Bronchial epithelial cell (primary cell): ENCODE results near the gene DTNB. TPM values are rescaled to one million over a fixed set of nuclear protein-coding genes. Genes with fewer than 3 reads are reported as not detected.

Experiments
- DNase-seq: peaks from one replicate; pipeline ENCODE4 v3.0.0-alpha.2; 2010; ENCODE audit warnings: low read depth
- FAIRE-seq: peaks from 2 replicates; lab custom pipeline; 2011; peaks lifted over from hg19 to GRCh38; lab: Jason Lieb, UNC
- H3K27me3 ChIP-seq: 2 replicates; pipeline ENCODE4 v1.5.1; 2011; ENCODE audit warnings: low read length; ENCODE audit not compliant: control insufficient read depth, insufficient read depth
- H3K36me3 ChIP-seq: 2 replicates; pipeline ENCODE4 v1.5.1; 2011; ENCODE audit warnings: low read length; ENCODE audit not compliant: control insufficient read depth, insufficient read depth
- H3K4me3 ChIP-seq: 2 replicates; pipeline ENCODE4 v1.5.1; 2011; ENCODE audit warnings: mild to moderate bottlenecking, low read depth, low read length, control low read depth
- CTCF ChIP-seq: IDR thresholded peaks from 2 replicates; pipeline ENCODE4 v1.5.1; 2011; ENCODE audit warnings: mild to moderate bottlenecking, moderate library complexity, low read length, control low read depth, inconsistent platforms; ENCODE audit not compliant: insufficient read depth, severe bottlenecking
- total RNA-seq: library from RNA; depleted of rRNA; stranded (reverse); fragments of >200 nt; gene quantifications from 2 replicates; pipeline ENCODE4 v1.2.1, GENCODE V29; 2014

The DTNB gene
- total RNA-seq, 1 donor from 2014 or later = 8.4 TPM

- Histone ChIP-seq H3K27me3 (no peaks in the 10 kb centered on the region), H3K36me3 (no peaks in the 10 kb centered on the region), H3K4me3 (no peak overlapping the region)
- FAIRE-seq (peak; percentile 18), DNase-seq (no peak)
- no peak for TF ChIP-seq CTCF
Observed at GRCh38 chr2:25371253-25372241, 301.8 kb downstream of the DTNB start.

GRCh38 chr2:25369876-25370275, 303.5 kb downstream of the DTNB start:
- DNase-seq = no peak
- Histone ChIP-seq H3K27me3 (no peaks in the 10 kb centered on the region), H3K4me3 (no peak overlapping the region), H3K36me3 (no peaks in the 10 kb centered on the region)
- FAIRE-seq = no peak
- no peak for TF ChIP-seq CTCF

GRCh38 chr2:25369439-25369838, 303.9 kb downstream of the DTNB start:
- no peak overlapping the region for H3K4me3 ChIP-seq
- no peaks in the 10 kb centered on the region for H3K36me3 ChIP-seq
- TF ChIP-seq CTCF = no peak
- no peak for FAIRE-seq
- DNase-seq = no peak
- H3K27me3 ChIP-seq = no peaks in the 10 kb centered on the region

- TF ChIP-seq CTCF = no peak
- DNase-seq = no peak
- H3K36me3 ChIP-seq = no peaks in the 10 kb centered on the region
- no peak overlapping the region for H3K4me3 ChIP-seq
- no peak for FAIRE-seq
- H3K27me3 ChIP-seq = no peaks in the 10 kb centered on the region
Observed at GRCh38 chr2:25368660-25369059, 304.7 kb downstream of the DTNB start.

- FAIRE-seq (no peak), DNase-seq (no peak)
- H3K27me3 ChIP-seq = no peaks in the 10 kb centered on the region
- TF ChIP-seq CTCF = no peak
- H3K4me3 ChIP-seq = no peak overlapping the region
- no peaks in the 10 kb centered on the region for H3K36me3 ChIP-seq
Observed at GRCh38 chr2:25367296-25367695, 306.1 kb downstream of the DTNB start.
